Neural progenitor cell (in vitro differentiated cells): Measurements from ENCODE around the gene PPBP. TPM values are rescaled to one million over a fixed set of nuclear protein-coding genes. Genes with fewer than 3 reads are reported as not detected.

ENCODE experiments used
- DNase-seq: peaks from one replicate; pipeline ENCODE4 v3.0.0-alpha.2; 2016; ENCODE audit warnings: low spot score
- H2AFZ ChIP-seq: fragments of 200-600 bp; sonication (generic); replicated peaks from 2 replicates; pipeline ENCODE4 v1.6.1; 2016; ENCODE audit warnings: antibody characterized with exemption
- H3F3A ChIP-seq: fragments of 200-600 bp; sonication (generic); 2 replicates; pipeline ENCODE4 v1.6.1; 2016; ENCODE audit warnings: antibody characterized with exemption, low read depth
- H3K27ac ChIP-seq: fragments of 200-600 bp; sonication (generic); 2 replicates; pipeline ENCODE4 v1.5.1; 2016; ENCODE audit warnings: mild to moderate bottlenecking
- H3K27me3 ChIP-seq: fragments of 200-600 bp; sonication (generic); 2 replicates; pipeline ENCODE4 v1.6.1; 2016; ENCODE audit warnings: mild to moderate bottlenecking, moderate library complexity
- H3K36me3 ChIP-seq: fragments of 200-600 bp; sonication (generic); 2 replicates; pipeline ENCODE4 v1.5.1; 2016
- H3K4me1 ChIP-seq: fragments of 200-600 bp; sonication (generic); 2 replicates; pipeline ENCODE4 v1.6.1; 2016; ENCODE audit warnings: mixed run types
- H3K4me2 ChIP-seq: fragments of 200-600 bp; sonication (generic); 2 replicates; pipeline ENCODE4 v1.6.1; 2016
- H3K4me3 ChIP-seq: fragments of 200-600 bp; sonication (generic); 2 replicates; pipeline ENCODE4 v1.5.1; 2016
- H3K79me2 ChIP-seq: fragments of 200-600 bp; sonication (generic); 2 replicates; pipeline ENCODE4 v1.6.1; 2016; ENCODE audit warnings: low read depth
- H3K9ac ChIP-seq: fragments of 200-600 bp; sonication (generic); 2 replicates; pipeline ENCODE4 v1.6.1; 2016
- H3K9me3 ChIP-seq: fragments of 200-600 bp; sonication (generic); 2 replicates; pipeline ENCODE4 v1.5.1; 2016; ENCODE audit warnings: low read depth
- H4K20me1 ChIP-seq: fragments of 200-600 bp; sonication (generic); 2 replicates; pipeline ENCODE4 v1.6.1; 2016; ENCODE audit warnings: low read depth
- H3K27ac Mint-ChIP-seq: 3 replicates; pipeline ENCODE4 v1.8.0; 2021; ENCODE audit warnings: mixed read lengths
- H3K27me3 Mint-ChIP-seq: 2 replicates; pipeline ENCODE4 v1.8.0; 2022; ENCODE audit warnings: low read depth, mild to moderate bottlenecking, inconsistent platforms, moderate library complexity, mixed read lengths; ENCODE audit not compliant: insufficient read depth
- H3K36me3 Mint-ChIP-seq: 3 replicates; pipeline ENCODE4 v1.8.0; 2021; ENCODE audit warnings: mixed read lengths
- H3K4me1 Mint-ChIP-seq: 3 replicates; pipeline ENCODE4 v1.8.0; 2021; ENCODE audit warnings: mixed read lengths
- H3K4me3 Mint-ChIP-seq: 3 replicates; pipeline ENCODE4 v1.8.0; 2021; ENCODE audit warnings: mild to moderate bottlenecking, moderate library complexity, mixed read lengths
- H3K9me3 Mint-ChIP-seq: 3 replicates; pipeline ENCODE4 v1.8.0; 2020; ENCODE audit warnings: mixed read lengths
- EZH2 ChIP-seq: fragments of 200-600 bp; sonication (generic); IDR thresholded peaks from 2 replicates; pipeline ENCODE4 v1.6.1; 2017; ENCODE audit warnings: antibody characterized with exemption, mild to moderate bottlenecking, moderate library complexity
- EZH2phosphoT487 ChIP-seq: fragments of 200-600 bp; sonication (generic); IDR thresholded peaks from 2 replicates; pipeline ENCODE4 v1.6.1; 2017; ENCODE audit warnings: antibody characterized with exemption
- total RNA-seq: library from RNA; depleted of rRNA; stranded (reverse); fragments of >200 nt; gene quantifications from 2 replicates; pipeline ENCODE4 v1.2.3, GENCODE V29; 2015; ENCODE audit warnings: low replicate concordance
- TF ChIP-seq, protein P1 (sequence below): fragments of 200-600 bp; sonication (generic); IDR thresholded peaks from 2 replicates; pipeline ENCODE4 v1.5.1; 2017; ENCODE audit warnings: antibody characterized with exemption, mild to moderate bottlenecking

Gene PPBP
- total RNA-seq, 1 donor from 2014 or later: not detected

DNA sequence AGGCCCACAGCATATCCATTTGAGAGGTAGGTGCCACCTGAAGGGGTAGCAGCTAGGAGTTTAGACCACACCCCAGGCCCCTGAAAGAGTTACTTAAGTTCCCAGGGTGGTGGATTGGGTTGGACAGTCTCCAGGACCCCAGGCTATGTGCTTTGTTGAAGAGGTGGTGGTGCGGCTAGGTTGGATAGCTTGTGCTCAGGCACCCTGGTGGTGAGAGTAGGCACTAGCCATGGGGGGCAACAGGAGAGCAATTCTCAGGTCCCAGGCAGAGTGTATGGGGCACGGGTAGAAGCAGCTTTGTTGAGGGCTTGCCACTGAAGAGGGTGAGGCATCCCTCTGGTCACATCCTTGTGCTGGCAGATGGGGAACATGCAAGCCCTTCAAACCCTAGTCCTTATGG, 11.8 kb downstream of the PPBP start:
- no peaks in the 10 kb centered on the region for H3K79me2 ChIP-seq
- no peak overlapping the region for H3K4me2 ChIP-seq
- H3K27me3 ChIP-seq: peaks cover 4% of the 10 kb centered on the region
- H3K9me3 Mint-ChIP-seq: no peaks in the 10 kb centered on the region
- no peak overlapping the region for H3K4me3 ChIP-seq
- no peak overlapping the region for H2AFZ ChIP-seq
- peaks cover 1% of the 10 kb centered on the region for H3K36me3 Mint-ChIP-seq
- H3K4me1 ChIP-seq: no peaks in the 10 kb centered on the region
- no peaks in the 10 kb centered on the region for H3K27me3 Mint-ChIP-seq
- no peaks in the 10 kb centered on the region for H4K20me1 ChIP-seq
- TF ChIP-seq, protein P1, sequence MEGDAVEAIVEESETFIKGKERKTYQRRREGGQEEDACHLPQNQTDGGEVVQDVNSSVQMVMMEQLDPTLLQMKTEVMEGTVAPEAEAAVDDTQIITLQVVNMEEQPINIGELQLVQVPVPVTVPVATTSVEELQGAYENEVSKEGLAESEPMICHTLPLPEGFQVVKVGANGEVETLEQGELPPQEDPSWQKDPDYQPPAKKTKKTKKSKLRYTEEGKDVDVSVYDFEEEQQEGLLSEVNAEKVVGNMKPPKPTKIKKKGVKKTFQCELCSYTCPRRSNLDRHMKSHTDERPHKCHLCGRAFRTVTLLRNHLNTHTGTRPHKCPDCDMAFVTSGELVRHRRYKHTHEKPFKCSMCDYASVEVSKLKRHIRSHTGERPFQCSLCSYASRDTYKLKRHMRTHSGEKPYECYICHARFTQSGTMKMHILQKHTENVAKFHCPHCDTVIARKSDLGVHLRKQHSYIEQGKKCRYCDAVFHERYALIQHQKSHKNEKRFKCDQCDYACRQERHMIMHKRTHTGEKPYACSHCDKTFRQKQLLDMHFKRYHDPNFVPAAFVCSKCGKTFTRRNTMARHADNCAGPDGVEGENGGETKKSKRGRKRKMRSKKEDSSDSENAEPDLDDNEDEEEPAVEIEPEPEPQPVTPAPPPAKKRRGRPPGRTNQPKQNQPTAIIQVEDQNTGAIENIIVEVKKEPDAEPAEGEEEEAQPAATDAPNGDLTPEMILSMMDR: no peak
- TF ChIP-seq EZH2phosphoT487 (no peak), EZH2 (no peak)
- H3K36me3 ChIP-seq: no peaks in the 10 kb centered on the region
- H3K4me1 Mint-ChIP-seq: peaks cover 3% of the 10 kb centered on the region
- H3K4me3 Mint-ChIP-seq: no peak overlapping the region
- no peak overlapping the region for H3K27ac ChIP-seq
- H3F3A ChIP-seq: no peaks in the 10 kb centered on the region
- H3K27ac Mint-ChIP-seq: no peak overlapping the region
- no peak overlapping the region for H3K9ac ChIP-seq
- DNase-seq: no peak
- no peaks in the 10 kb centered on the region for H3K9me3 ChIP-seq

- H3K4me3 ChIP-seq: no peak overlapping the region
- DNase-seq: no peak
- no peaks in the 10 kb centered on the region for H3K9me3 ChIP-seq
- H3K9ac ChIP-seq: no peak overlapping the region
- no peaks in the 10 kb centered on the region for H3K36me3 ChIP-seq
- Mint-ChIP-seq H3K27ac (no peak overlapping the region), H3K4me3 (no peak overlapping the region), H3K36me3 (peaks cover 1% of the 10 kb centered on the region), H3K4me1 (no peaks in the 10 kb centered on the region), H3K9me3 (peaks cover 13% of the 10 kb centered on the region), H3K27me3 (no peaks in the 10 kb centered on the region)
- no peaks in the 10 kb centered on the region for H3K27me3 ChIP-seq
- no peak overlapping the region for H2AFZ ChIP-seq
- no peak overlapping the region for H3K27ac ChIP-seq
- no peaks in the 10 kb centered on the region for H3K79me2 ChIP-seq
- no peaks in the 10 kb centered on the region for H3F3A ChIP-seq
- H4K20me1 ChIP-seq: no peaks in the 10 kb centered on the region
- TF ChIP-seq EZH2 (no peak), EZH2phosphoT487 (no peak)
- TF ChIP-seq, protein P1: no peak
- H3K4me2 ChIP-seq: no peak overlapping the region
- no peaks in the 10 kb centered on the region for H3K4me1 ChIP-seq
Measured at GRCh38 chr4:73974352-73974751, 13.6 kb downstream of the PPBP start.

DNA sequence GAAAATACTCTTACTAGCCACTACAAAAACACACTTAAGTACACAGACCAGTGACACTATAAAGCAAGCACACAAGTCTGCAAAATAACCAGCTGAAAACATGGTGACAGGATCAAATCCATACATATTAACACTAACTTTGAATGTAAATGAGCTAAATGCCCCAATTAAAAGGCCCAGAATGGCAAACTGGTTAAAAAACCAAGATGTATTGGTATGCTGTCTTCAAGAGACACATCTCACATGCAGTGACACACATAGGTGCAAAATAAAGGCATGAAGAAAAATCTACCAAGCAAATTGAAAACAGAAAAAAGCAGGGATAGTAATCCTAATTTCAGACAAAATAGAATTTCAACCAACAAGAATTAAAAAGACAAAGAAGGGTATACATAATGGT, 17.0 kb downstream of the PPBP start:
- Histone ChIP-seq H3K27ac (no peak overlapping the region), H3K9ac (no peak overlapping the region), H3K36me3 (no peaks in the 10 kb centered on the region), H3K27me3 (no peaks in the 10 kb centered on the region), H4K20me1 (no peaks in the 10 kb centered on the region), H2AFZ (no peak overlapping the region), H3K4me2 (no peak overlapping the region), H3K4me1 (no peaks in the 10 kb centered on the region), H3K4me3 (no peak overlapping the region), H3F3A (no peaks in the 10 kb centered on the region), H3K9me3 (no peaks in the 10 kb centered on the region), H3K79me2 (no peaks in the 10 kb centered on the region)
- Mint-ChIP-seq H3K4me3 (no peak overlapping the region), H3K4me1 (no peaks in the 10 kb centered on the region), H3K9me3 (peaks cover 13% of the 10 kb centered on the region), H3K27ac (no peak overlapping the region), H3K27me3 (peaks cover 2% of the 10 kb centered on the region), H3K36me3 (peaks cover 1% of the 10 kb centered on the region)
- TF ChIP-seq EZH2phosphoT487 (no peak), EZH2 (no peak)
- TF ChIP-seq, protein P1: no peak
- DNase-seq: no peak

GRCh38 chr4:73970011-73970410, 18.0 kb downstream of the PPBP start:
- TF ChIP-seq, protein P1: no peak
- TF ChIP-seq EZH2phosphoT487: no peak
- TF ChIP-seq EZH2: no peak

More at GRCh38 chr4:73970011-73970410, 18.0 kb downstream of the PPBP start:
- H3F3A ChIP-seq: no peaks in the 10 kb centered on the region
- no peaks in the 10 kb centered on the region for H4K20me1 ChIP-seq
- Mint-ChIP-seq H3K27me3 (peaks cover 2% of the 10 kb centered on the region), H3K27ac (no peak overlapping the region), H3K9me3 (peaks cover 13% of the 10 kb centered on the region), H3K4me3 (no peak overlapping the region), H3K4me1 (no peaks in the 10 kb centered on the region), H3K36me3 (peaks cover 1% of the 10 kb centered on the region)
- H3K79me2 ChIP-seq: no peaks in the 10 kb centered on the region
- H3K4me1 ChIP-seq: no peaks in the 10 kb centered on the region
- H3K9ac ChIP-seq: no peak overlapping the region
- no peak overlapping the region for H3K4me2 ChIP-seq
- DNase-seq: no peak
- H3K27ac ChIP-seq: no peak overlapping the region
- H2AFZ ChIP-seq: no peak overlapping the region
- H3K27me3 ChIP-seq: no peaks in the 10 kb centered on the region
- no peaks in the 10 kb centered on the region for H3K9me3 ChIP-seq
- no peak overlapping the region for H3K4me3 ChIP-seq
- no peaks in the 10 kb centered on the region for H3K36me3 ChIP-seq
